Effector CD8-positive, alpha-beta T cell (primary cell): ENCODE results near the gene LIN7C.
"Not testable (repeated sequence)": the region's sequence is repeated elsewhere in the genome, so short reads cannot be mapped to it uniquely, and the experiment has no call there.

Source experiments
- DNase-seq: peaks from one replicate; lab custom pipeline; 2025; lab: John Stamatoyannopoulos, UW
- total RNA-seq, 4 experiments: gene quantifications; one replicate each; lab custom pipeline; 2026; lab: John Stamatoyannopoulos, UW

The LIN7C gene
- 63.9 to 84.0 (median 66.2) reads per million in 4 experiments for total RNA-seq

DNA sequence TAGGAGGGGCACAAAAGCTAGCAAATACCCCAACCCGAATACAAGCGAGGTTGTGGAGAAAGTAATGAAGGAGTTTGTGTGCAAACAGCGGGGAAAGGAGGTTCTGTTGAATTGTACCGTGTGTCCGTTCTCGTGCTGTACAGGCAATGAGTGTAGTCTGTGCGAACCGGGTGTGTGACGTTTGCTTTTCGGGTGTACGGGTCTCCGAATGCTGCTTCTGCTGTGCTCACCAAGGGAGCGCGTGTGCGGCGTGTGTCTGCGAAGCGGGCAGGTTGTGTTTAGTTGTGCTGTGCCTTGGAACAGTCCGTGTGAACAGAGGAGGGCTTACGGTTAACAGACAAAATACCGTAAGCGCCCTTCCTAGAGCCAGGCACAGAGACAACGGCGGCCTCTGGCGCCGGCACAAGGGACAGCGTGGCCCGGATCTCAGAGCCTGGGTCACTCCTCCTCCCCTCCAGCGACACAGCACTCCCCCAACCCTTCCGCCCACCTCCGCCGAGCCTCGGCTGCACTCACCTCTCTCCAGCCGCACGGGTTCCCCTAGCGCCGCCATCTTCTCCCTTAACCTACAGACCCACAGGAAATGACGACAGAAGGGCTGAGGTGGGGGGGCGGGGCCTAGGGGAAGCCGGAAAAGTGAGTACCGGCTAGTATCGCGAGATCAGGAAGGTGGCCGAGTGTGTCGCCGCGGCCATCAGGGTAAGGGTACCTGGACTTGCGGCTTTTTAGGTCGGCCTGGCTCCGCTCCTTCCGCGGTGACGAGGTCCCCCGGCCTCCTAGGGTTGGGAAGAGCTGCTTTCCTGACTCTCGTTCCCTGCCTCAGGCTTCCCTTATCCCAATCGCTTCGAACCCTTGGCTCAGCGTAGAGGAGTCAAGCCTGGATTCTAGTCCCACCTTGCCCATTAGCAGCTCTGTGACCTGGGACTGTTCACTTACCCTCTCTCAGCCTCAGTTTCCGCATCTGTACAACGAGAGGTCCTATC, at the start of gene LIN7C:
Gene LIN7C (minus strand): TSS at position 570 of the 983 bp plus-strand sequence. CDS start 17 bp downstream, at position 553.
- DNase-seq, result peak; percentile 96

GRCh38 chr11:27555264-27555663, 48.7 kb upstream of the LIN7C start:
- DNase-seq, result no peak

DNA sequence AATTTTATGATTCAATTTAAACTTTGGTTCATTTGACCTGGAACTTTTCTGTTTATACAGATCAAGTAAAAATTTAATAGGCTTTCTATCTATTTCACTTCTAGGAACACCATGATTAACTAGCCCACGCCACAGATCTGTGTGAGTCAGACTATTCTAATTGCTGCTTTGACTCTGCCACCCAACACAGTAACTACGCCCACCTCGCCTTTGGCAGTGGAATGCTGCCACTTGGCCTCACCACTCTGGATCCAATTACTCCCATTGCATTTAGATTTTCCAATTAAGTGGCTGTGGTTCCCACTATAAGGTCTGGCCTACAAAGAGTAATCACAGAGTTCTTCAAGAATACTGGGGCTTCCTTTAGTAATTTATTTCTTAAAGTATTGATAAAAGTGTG, 46.6 kb upstream of the LIN7C start:
- DNase-seq, result no peak

GRCh38 chr11:27552341-27552740, 45.8 kb upstream of the LIN7C start:
- no peak for DNase-seq

DNA sequence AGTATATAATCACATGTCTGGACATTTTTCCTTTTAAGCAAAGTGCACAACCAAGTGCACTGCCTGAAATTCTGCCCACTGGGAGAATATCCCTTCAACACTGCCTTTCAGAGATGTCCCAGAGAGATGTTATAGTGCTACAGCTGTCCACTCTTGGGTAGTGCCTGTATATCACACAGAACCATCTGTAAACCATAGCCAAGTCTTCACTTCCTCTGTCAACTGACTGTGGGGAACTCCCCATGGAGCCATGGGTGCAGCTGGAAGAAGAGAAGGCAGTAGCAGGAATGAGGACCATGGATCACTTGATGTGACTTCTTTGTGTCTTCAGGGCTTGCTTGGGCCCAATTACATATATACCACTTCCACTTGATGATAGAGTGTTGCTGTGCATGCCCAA, 44.6 kb upstream of the LIN7C start:
- DNase-seq, result no peak

DNA sequence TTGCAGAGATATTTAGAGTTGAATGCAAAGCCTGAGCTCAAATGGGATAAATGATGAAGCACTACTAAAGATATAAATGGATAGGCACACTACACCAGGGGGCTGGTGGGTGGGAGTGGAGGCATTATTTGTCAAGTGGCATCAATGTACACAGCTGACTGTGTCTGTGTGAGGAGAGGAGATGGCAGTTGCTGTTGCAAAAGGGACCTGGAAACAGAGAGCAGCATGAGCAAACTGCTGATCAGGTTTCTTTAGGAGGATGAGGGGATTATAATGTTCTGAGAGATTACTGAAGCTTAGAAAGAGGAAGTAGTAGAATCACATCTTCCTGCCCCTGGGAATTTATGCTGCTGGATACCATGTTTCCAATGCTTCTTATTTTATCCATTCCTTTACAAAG, 39.4 kb upstream of the LIN7C start:
- DNase-seq, result no peak

DNA sequence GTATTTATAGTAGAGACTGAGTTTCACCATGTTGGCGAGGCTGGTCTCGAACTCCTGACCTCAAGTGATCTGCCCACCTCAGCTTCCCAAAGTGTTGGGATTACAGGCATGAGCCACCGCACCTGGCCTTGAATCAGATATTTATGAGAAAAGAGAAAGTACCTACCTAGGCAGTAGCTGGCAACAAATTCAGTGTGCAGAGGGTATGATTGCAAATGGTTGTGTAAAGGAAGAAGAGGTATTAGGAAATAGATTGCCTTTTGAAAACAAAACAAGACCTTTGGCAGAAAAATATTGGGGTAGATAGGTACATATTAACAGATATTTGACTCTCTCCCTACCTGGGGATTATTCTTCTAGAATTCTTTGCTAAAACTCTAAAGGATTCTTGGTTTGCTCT, 38.5 kb upstream of the LIN7C start:
- no peak for DNase-seq

GRCh38 chr11:27541790-27542189, 35.2 kb upstream of the LIN7C start:
- DNase-seq, result no peak

GRCh38 chr11:27540051-27540450, 33.5 kb upstream of the LIN7C start:
- DNase-seq, result no peak

GRCh38 chr11:27535103-27535502, 28.5 kb upstream of the LIN7C start:
- no peak for DNase-seq

DNA sequence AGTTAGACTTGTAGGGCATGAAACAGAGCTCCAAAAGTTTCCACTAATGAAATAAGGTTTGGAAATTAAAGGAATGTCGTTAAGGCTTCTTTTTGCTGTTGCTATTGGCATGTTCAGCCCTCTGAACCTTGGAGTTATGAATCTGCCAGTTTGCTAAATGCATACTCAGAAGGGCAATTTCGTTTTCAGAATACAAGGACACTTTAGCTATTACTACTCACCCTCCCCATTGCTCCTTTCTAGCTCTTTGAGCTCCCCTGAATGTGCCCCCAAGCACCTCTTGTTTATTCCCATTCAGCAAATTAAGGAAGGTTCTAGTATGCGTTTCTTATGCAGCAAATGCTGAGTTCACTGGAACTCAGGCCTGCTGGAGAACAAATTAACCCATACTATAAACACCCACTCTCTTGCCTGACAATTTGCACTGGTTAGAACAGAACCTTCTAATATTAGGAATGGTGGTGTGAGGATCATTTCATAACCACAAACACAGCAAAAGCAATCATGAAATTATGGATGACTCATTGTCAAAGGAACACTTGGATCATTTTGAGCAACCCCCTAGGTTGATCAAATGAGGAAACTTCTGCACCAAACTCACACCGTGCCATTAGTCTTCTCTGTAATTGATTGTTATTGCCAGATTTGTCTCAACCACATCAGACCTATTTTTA, 26.2 kb upstream of the LIN7C start:
- DNase-seq, result no peak

DNA sequence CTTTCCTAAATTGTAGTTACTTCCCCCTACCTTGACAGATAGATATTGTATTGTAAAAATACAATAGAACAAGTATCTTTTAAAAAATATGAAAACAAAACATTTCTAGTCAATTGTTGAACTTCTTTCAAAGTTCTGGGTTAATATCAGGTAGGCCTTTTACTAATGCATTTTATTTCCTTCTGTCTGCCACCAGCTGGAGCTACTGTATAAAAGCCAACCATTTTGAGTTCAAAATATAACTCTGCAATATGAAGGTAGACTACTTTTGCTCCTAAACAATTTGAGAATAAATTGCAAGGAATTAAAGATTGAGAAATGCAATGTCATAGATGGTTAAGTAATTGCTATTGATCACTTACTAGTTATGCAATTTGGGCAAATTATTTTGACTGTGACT, 22.1 kb upstream of the LIN7C start:
- no peak for DNase-seq

DNA sequence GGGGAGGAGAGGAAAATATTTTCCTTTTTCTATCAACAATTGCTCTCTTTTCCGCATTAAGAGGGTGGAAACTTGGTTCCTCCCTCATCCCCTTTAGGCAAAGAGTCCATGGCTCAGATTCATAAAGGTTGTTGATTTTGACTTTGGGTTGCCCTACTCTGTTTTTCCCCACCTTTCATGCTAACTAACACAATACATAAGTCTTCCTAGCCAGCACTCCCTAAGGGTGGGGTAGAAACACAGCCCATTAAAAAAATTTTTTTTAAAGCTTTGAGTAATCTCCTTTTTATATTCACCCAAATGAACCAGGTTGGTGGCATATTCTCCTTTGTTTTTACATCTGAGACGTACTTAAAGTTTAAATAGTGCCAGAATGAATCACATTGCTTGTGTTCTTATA, 20.0 kb upstream of the LIN7C start:
- no peak for DNase-seq

DNA sequence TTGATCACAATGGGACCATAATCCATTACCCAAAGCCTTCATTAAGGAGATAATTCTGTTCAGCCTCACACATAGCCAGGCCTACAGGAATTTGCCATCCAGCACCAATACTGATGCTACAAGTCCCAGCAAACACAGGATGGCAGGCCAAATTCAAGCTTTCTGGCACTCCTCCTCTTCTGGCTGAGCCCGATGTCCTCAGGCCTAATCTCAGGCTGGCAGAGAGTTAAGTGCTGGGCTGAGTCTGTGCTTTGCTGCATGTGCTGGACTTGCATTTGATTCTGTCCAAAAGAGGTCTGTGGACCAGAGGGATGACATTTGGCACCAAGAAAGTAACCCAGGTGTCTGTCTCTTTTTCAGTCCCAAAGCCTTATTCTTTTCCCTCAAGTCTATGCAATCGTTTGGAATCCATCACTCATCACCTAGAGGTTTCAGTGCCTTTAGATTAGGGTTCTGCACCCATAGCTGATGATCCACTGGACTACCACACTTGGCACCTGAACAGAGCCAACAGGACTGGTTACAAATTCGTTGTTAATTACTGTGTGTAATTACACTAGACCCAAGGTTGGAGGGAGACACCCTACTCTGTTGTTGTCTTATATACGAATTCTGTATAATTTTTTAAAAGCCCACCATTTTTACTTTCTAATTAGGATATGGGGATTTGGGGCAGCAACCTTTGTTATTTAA, 19.4 kb upstream of the LIN7C start:
- DNase-seq, result no peak

DNA sequence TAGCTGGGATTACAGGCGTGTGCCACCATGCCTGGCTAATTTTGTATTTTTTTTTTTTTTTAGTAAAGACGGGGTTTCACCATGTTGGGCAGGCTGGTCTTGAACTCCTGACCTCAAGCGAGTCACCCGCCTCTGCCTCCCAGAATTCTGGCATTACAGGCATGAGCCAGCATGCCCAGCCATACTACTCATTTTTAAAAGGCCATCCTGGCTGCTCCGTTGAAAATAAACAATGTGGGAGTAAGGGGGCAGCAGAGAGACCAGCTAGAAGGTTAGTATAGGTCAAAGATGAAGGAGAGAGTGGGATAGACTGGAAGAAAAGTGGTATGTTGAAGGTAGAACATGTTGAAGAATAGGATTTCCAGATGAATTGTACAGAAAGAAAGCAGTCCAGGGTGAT, 17.6 kb upstream of the LIN7C start:
- no peak for DNase-seq

DNA sequence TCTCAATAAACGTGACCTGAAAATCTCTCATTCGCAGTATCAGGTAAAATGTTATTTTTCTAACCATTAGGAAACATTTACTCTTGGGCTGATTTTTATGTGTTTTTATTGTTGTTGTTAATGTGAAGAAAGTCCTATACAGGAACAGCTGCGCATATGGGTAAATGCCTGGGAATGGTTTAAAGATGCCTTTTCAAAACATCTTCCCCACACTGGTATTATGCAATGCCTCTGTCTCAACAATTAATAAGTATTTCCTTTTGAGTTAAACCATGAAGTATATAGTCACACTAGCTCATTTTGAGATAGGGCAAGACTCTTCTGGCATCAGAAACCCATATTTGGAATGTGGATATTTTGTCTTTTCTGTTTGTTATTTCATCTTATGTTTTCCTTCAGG, 13.7 kb upstream of the LIN7C start:
- DNase-seq, result no peak

DNA sequence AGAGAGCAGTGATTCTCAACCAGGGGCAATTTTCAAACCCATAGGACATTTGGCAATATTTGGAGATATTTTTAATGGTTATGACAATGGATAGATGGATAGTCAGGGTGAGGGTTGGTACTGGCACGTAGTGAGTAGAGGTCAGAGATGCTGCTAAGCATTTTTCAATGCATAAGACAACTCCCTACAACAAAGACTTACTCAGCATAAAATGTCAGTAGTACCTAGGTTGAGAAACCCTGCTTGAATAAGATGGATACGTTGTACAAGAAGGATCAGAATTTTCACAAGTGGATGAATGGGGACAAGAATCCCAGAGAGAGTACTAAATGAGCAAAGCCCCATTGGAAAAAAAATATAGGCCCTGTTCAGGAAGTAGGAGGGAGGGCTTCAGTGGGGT, 11.9 kb upstream of the LIN7C start:
- no peak for DNase-seq

DNA sequence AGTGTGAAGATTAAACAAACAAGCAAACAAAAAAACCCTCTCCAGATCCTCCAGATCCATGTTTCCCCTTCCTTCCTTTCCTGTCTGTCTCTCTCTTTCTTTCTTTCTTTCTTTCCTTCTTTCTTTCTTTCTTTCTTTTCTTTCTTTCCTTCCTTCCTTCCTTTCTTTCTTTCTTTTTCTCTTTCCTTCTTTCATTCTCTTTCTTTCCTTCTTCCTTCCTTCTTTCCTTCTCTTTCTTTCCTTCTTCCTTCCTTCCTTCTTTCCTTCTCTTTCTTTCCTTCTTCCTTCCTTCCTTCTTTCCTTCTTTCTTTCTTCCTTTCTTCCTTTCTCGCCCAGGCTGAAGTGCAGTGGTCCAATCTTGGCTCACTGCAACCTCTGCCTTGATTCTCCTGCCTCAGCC, 10.9 kb upstream of the LIN7C start:
- DNase-seq, result not testable (repeated sequence)

DNA sequence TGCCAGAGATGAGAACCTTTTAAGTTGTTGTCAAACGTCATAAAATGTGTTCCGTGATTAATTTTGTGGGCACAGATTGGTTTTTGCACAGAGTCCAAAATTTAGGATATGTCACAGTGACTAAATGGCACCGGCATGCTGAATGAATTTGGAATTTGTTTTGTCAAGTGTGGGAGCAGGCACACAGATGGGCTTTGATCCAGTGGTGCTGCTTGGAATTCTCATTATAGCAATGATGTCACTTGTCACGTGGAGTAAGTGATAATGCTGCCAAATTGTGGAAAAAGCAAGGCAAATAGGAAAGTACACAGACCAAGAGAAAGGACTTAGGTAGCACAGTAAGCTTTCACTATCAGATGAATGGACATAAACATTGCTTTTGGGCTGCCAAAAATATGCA, 8.0 kb upstream of the LIN7C start:
- no peak for DNase-seq

- DNase-seq, result no peak
These were observed 7.5 kb upstream of the LIN7C start for GRCh38 chr11:27514076-27514475.

DNA sequence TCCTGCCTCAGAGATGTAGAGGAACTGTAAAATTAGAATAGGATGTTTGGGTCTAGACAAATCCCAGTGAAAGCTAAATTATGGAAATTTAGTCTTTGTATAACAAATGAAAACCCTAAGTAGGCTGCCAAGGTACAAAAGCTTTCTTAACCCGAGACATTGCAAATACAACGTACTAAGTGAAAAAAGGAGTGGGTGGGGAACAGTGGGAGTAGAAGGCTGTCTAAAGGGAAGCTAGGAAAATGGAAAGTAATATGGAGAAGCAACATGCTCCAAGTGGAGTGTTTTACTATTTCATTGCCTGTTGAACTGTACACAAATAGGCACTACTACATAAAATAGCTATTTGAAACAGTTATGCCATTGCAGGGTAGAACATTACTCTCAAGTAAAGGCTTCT, 6.8 kb upstream of the LIN7C start:
- DNase-seq, result no peak

- DNase-seq, result no peak
These were observed 5.7 kb upstream of the LIN7C start for GRCh38 chr11:27512238-27512637.

- DNase-seq, result no peak
These were observed 3.3 kb upstream of the LIN7C start for GRCh38 chr11:27509908-27510307.
